ENCODE data around the gene SFPQ. TPM values are rescaled to one million over a fixed set of nuclear protein-coding genes. Genes with fewer than 3 reads are reported as not detected.

The SFPQ gene
- total RNA-seq, 3 donors from 2014 or later (not counting 1 experiment from before 2014, with no cell fraction given) = 492 to 594 (median 558) TPM

DNA sequence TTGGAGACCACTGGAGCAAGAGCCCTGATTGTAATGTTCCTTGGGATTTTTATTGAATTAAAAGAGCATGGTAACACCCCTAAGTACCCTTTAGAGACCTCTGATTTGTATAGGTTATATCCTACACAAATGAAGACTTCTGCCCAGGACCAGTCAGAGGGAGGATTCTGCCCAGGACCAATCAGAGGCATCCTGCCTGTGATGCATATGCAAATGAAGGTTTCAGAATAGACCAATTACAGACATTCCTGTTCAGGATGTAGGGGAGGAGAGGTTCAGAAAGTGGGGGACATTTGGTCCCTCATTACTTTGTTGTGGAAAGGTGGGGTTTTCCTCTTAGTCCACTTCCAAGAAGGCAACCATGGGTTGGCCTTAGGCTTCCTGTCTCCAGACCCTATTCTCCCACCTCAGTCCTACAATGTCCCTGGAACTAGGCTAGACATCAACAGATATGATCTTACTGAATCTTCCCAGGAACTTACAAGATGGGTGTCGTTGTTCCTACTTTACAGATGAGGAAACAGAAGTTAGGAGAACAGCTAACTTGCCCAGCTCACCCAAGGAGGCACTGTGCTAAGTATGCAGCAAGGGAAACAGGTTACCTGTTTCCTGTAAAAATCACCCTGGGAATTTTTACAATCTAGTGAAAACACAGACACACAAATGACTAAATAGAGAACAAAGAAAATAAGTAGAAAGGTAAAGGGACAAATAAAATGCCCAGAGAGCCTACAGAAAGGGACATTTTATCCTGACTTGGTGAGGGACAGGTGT is 36.8 kb upstream of the SFPQ start:
- Mint-ChIP-seq H3K4me3 (no peak overlapping the region), H3K27me3 (ENCODE audit: low read depth in 2 of 2) (peaks cover 0 to 2% of the 10 kb centered on the region in 2 donors), H3K36me3 (no peaks in the 10 kb centered on the region), H3K27ac (no peak overlapping the region), H3K9me3 (no peaks in the 10 kb centered on the region), H3K4me1 (no peaks in the 10 kb centered on the region)
- no peaks in the 10 kb centered on the region for H3K36me3 ChIP-seq (ENCODE audit: control insufficient read depth, insufficient read depth, low read length)
- no peaks in the 10 kb centered on the region for H3K4me1 ChIP-seq (ENCODE audit: control insufficient read depth, insufficient read depth, low read length)
- no peak overlapping the region for H3K4me3 ChIP-seq (ENCODE audit: low read length)
- 81% methylated on average over 1 of the region's 1 CpG for WGBS (ENCODE audit: insufficient coverage)
- DNase-seq (no peak), ATAC-seq (peak in 1 of 3 donors; percentile 32)
- intact Hi-C loops (cut with micrococcal nuclease) = no loop called here
- TF ChIP-seq CTCF (IDR thresholded peaks at IDR 0.05) = no peak
- H3K27ac ChIP-seq (ENCODE audit: low read length) = no peak overlapping the region
- H3K9me3 ChIP-seq (ENCODE audit: control insufficient read depth, insufficient read depth, low read length) = no peaks in the 10 kb centered on the region
- H3K27me3 ChIP-seq (ENCODE audit: control insufficient read depth, insufficient read depth, low read length) = no peaks in the 10 kb centered on the region

GRCh38 chr1:35226546-35226945 is 33.6 kb upstream of the SFPQ start:
- no peaks in the 10 kb centered on the region for H3K9me3 Mint-ChIP-seq

DNA sequence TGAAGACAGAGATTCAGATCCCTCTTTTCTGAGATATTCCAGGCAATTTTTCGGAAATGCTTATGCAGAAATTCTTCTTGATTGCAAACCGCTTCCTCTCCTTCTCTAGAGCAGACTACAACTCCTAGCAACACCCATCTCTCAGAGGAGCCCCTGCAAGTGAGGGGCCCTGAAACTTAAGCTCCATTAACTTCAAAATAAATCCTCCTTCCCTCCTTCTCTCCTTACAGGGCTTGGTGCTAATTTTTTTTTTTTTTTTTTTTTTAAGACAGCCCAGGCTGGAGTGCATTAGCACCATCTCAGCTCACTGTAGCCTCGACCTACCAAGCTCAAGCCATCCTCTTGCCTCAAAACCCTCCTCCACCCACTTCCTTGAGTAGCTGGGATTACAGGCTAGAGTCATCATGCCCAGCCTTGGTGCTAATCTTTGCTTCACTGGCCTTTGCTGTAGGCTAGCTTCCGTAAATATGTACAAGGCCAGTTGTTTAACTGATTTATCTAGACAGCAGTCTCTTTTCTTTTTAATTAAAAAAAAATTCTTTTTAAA is 30.2 kb upstream of the SFPQ start:
- Histone ChIP-seq H3K36me3 (ENCODE audit: control insufficient read depth, insufficient read depth, low read length) (no peaks in the 10 kb centered on the region), H3K4me3 (ENCODE audit: low read length) (no peak overlapping the region), H3K27me3 (ENCODE audit: control insufficient read depth, insufficient read depth, low read length) (no peaks in the 10 kb centered on the region), H3K9me3 (ENCODE audit: control insufficient read depth, insufficient read depth, low read length) (no peaks in the 10 kb centered on the region), H3K27ac (ENCODE audit: low read length) (no peak overlapping the region), H3K4me1 (ENCODE audit: control insufficient read depth, insufficient read depth, low read length) (no peaks in the 10 kb centered on the region)
- 84% methylated on average over 4 of the region's 4 CpGs for WGBS (ENCODE audit: insufficient coverage)
- H3K9me3 Mint-ChIP-seq = no peaks in the 10 kb centered on the region
- no peak overlapping the region for H3K4me3 Mint-ChIP-seq
- no peak for DNase-seq
- H3K27ac Mint-ChIP-seq = no peak overlapping the region
- peaks cover 0 to 4% of the 10 kb centered on the region in 2 donors for H3K4me1 Mint-ChIP-seq
- no peak for TF ChIP-seq CTCF (IDR thresholded peaks at IDR 0.05)
- intact Hi-C loops (cut with micrococcal nuclease) = no loop called here
- peaks cover 0 to 2% of the 10 kb centered on the region in 2 donors for H3K27me3 Mint-ChIP-seq (ENCODE audit: low read depth in 2 of 2)
- no peaks in the 10 kb centered on the region for H3K36me3 Mint-ChIP-seq
- ATAC-seq = no peak

More at GRCh38 chr1:35226546-35226945, 33.6 kb upstream of the SFPQ start:
- Mint-ChIP-seq H3K4me3 (no peak overlapping the region), H3K36me3 (no peaks in the 10 kb centered on the region), H3K27me3 (ENCODE audit: low read depth in 2 of 2) (peaks cover 0 to 2% of the 10 kb centered on the region in 2 donors), H3K4me1 (no peaks in the 10 kb centered on the region), H3K27ac (no peak overlapping the region)
- Histone ChIP-seq H3K9me3 (ENCODE audit: control insufficient read depth, insufficient read depth, low read length) (no peaks in the 10 kb centered on the region), H3K36me3 (ENCODE audit: control insufficient read depth, insufficient read depth, low read length) (no peaks in the 10 kb centered on the region), H3K4me1 (ENCODE audit: control insufficient read depth, insufficient read depth, low read length) (no peaks in the 10 kb centered on the region), H3K4me3 (ENCODE audit: low read length) (no peak overlapping the region), H3K27ac (ENCODE audit: low read length) (no peak overlapping the region), H3K27me3 (ENCODE audit: control insufficient read depth, insufficient read depth, low read length) (no peaks in the 10 kb centered on the region)
- ATAC-seq (no peak), DNase-seq (no peak)
- whole genome bisulfite sequencing (ENCODE audit: insufficient coverage) = 92% methylated on average over 1 of the region's 2 CpGs
- no peak for TF ChIP-seq CTCF (IDR thresholded peaks at IDR 0.05)
- intact Hi-C loops (cut with micrococcal nuclease) = no loop called here
